Lung (tissue), 12 donors: ENCODE data around the gene ISX. TPM values are rescaled to one million over a fixed set of nuclear protein-coding genes. Genes with fewer than 3 reads are reported as not detected.

Experiments used
- ATAC-seq: fragments of 200-7000 bp; cut with Tn5 transposase; one replicate; pipeline ENCODE4 v1.9.1; 2020; ENCODE audit warnings: moderate number of reproducible peaks; ENCODE audit not compliant: insufficient read depth, low FRiP score
- DNase-seq, 3 donors: peaks; one replicate each; pipeline ENCODE4 v3.0.0-alpha.2; 2013 to 2017
- H3K27ac ChIP-seq, 2 donors: one replicate each; pipeline ENCODE4 v1.5.1; 2013; ENCODE audit warnings: mild to moderate bottlenecking in 2 of 2, moderate library complexity in 2 of 2, control low read depth in 1 of 2, inconsistent platforms in 1 of 2, low read depth in 1 of 2, low read length in 1 of 2
- H3K27me3 ChIP-seq, 3 donors: one replicate each; pipeline ENCODE4 v1.5.1; 2013; ENCODE audit warnings: low read length in 2 of 3; ENCODE audit not compliant: control insufficient read depth in 3 of 3, insufficient read depth in 3 of 3
- H3K36me3 ChIP-seq, 4 donors: one replicate each; pipeline ENCODE4 v1.5.1; 2013; ENCODE audit warnings: low read length in 4 of 4, mild to moderate bottlenecking in 1 of 4, moderate library complexity in 1 of 4; ENCODE audit not compliant: control insufficient read depth in 4 of 4, insufficient read depth in 4 of 4
- H3K4me1 ChIP-seq, 5 donors: one replicate each; pipeline ENCODE4 v1.5.1; 2013; ENCODE audit warnings: low read length in 5 of 5, mild to moderate bottlenecking in 2 of 5, moderate library complexity in 1 of 5; ENCODE audit not compliant: control insufficient read depth in 5 of 5, insufficient read depth in 5 of 5
- H3K4me3 ChIP-seq: one replicate; pipeline ENCODE4 v1.5.1; 2013; ENCODE audit warnings: mild to moderate bottlenecking, control low read depth, moderate library complexity
- H3K9ac ChIP-seq, 2 donors: one replicate each; pipeline ENCODE4 v1.5.1; 2013; ENCODE audit warnings: low read length in 2 of 2, control low read depth in 1 of 2; ENCODE audit not compliant: insufficient read depth in 1 of 2
- H3K9me3 ChIP-seq, 4 donors: one replicate each; pipeline ENCODE4 v1.5.1; 2013; ENCODE audit warnings: low read length in 3 of 4, mild to moderate bottlenecking in 1 of 4, moderate library complexity in 1 of 4; ENCODE audit not compliant: control insufficient read depth in 4 of 4, insufficient read depth in 3 of 4
- WGBS, 2 donors: extraction: QIAGEN DNeasy Blood & Tissue Kit; methylation state at CpG; one replicate each; pipeline ENCODE4 v1.1.7; 2013; 5-methylcytosine and 5-hydroxymethylcytosine counted together
- polyA plus RNA-seq, 2 donors: library from polyadenylated mRNA; stranded (reverse); fragments of 200-250 nt; gene quantifications; one replicate each; pipeline ENCODE4 v1.2.1, GENCODE V29; 2013
- total RNA-seq, 2 donors: library from RNA; depleted of rRNA in 1 of 2; stranded (reverse); fragments of >200 nt in 1 of 2; gene quantifications; one replicate each; pipeline ENCODE4 v1.2.1, GENCODE V29; 2014 to 2021
- TF ChIP-seq, protein P1 (sequence below): IDR thresholded peaks from 2 replicates; pipeline ENCODE4 v1.5.1; 2012; ENCODE audit warnings: mild to moderate bottlenecking; ENCODE audit errors: control extremely low read depth, extremely low read depth
- donor health status: control.
- donor health status: control.
- donor health status: Bipolar disorder and iron deficiency.
- donor health status: healthy.
- donor health status: DM: yes; HTN: yes; CAD: no.

Gene ISX
- total and polyA plus RNA-seq, 4 donors = not detected

DNA sequence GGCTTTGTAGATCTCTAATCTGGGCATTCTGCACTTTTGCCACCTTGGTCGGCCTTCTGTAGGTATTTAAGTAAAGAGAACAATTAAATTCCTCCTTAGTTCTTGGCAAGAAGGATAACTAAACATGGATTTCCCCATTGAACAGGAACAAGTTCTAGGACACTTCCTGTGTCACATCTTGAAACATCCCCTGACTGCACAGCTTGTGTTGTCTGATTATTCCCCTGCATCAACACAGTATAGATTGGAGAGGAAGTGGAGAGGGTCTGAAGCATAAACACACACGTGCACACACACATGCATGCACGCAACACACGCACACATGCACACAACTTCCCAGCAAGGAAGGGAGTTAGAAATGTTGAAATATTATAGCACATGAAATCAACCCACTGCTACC, 8.6 kb downstream of the ISX start:
- H3K9ac ChIP-seq = no peak overlapping the region
- peaks cover 0 to 2% (median 0%) of the 10 kb centered on the region in 4 donors for H3K9me3 ChIP-seq
- ATAC-seq (no peak), DNase-seq (no peak)
- H3K4me3 ChIP-seq = no peak overlapping the region
- peaks cover 0 to 3% (median 0%) of the 10 kb centered on the region in 3 donors for H3K27me3 ChIP-seq
- WGBS, 2 donors = 63 to 76% methylated on average over 4 of the region's 4 CpGs
- H3K27ac ChIP-seq = no peak overlapping the region
- H3K4me1 ChIP-seq = no peaks in the 10 kb centered on the region
- TF ChIP-seq, protein P1, sequence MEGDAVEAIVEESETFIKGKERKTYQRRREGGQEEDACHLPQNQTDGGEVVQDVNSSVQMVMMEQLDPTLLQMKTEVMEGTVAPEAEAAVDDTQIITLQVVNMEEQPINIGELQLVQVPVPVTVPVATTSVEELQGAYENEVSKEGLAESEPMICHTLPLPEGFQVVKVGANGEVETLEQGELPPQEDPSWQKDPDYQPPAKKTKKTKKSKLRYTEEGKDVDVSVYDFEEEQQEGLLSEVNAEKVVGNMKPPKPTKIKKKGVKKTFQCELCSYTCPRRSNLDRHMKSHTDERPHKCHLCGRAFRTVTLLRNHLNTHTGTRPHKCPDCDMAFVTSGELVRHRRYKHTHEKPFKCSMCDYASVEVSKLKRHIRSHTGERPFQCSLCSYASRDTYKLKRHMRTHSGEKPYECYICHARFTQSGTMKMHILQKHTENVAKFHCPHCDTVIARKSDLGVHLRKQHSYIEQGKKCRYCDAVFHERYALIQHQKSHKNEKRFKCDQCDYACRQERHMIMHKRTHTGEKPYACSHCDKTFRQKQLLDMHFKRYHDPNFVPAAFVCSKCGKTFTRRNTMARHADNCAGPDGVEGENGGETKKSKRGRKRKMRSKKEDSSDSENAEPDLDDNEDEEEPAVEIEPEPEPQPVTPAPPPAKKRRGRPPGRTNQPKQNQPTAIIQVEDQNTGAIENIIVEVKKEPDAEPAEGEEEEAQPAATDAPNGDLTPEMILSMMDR = no peak
- no peaks in the 10 kb centered on the region for H3K36me3 ChIP-seq

- Histone ChIP-seq H3K9ac (no peak overlapping the region), H3K27me3 (peaks cover 0 to 3% (median 0%) of the 10 kb centered on the region in 3 donors), H3K9me3 (no peaks in the 10 kb centered on the region), H3K27ac (no peak overlapping the region), H3K4me3 (no peak overlapping the region), H3K4me1 (no peaks in the 10 kb centered on the region), H3K36me3 (no peaks in the 10 kb centered on the region)
- TF ChIP-seq, protein P1 = no peak
- WGBS, 2 donors = 78 to 84% methylated on average over 6 of the region's 6 CpGs
- no peak for ATAC-seq
- no peak for DNase-seq
Observed at GRCh38 chr22:35076630-35077029, 10.7 kb downstream of the ISX start.

DNA sequence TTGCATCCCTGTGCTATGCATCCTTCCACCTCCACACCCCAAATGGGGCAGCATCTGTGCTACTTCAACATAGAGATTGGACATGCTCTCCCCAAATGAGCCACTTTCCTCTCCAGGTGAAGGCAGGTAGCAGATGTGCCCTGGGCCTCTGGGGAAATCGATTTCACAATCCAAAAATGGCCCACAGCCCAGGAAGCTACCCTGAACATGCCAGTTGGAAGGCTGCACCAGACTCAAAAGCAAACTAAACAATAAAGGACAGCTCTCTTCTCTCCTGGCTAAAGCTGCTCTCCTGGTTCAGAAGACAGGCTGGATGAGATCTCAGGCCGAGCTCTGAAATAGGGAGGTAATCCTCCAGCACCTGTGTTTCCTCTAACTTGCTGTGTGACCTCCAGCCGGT, 19.7 kb downstream of the ISX start:
- no peak overlapping the region for H3K4me3 ChIP-seq
- H3K27me3 ChIP-seq = peaks cover 0 to 3% (median 0%) of the 10 kb centered on the region in 3 donors
- TF ChIP-seq, protein P1 = no peak
- no peak overlapping the region for H3K27ac ChIP-seq
- H3K4me1 ChIP-seq = no peaks in the 10 kb centered on the region
- DNase-seq = no peak
- 76 to 80% methylated on average over 3 of the region's 3 CpGs for WGBS, 2 donors
- no peaks in the 10 kb centered on the region for H3K36me3 ChIP-seq
- H3K9ac ChIP-seq = no peak overlapping the region
- peaks cover 0 to 2% (median 0%) of the 10 kb centered on the region in 4 donors for H3K9me3 ChIP-seq
- no peak for ATAC-seq

DNA sequence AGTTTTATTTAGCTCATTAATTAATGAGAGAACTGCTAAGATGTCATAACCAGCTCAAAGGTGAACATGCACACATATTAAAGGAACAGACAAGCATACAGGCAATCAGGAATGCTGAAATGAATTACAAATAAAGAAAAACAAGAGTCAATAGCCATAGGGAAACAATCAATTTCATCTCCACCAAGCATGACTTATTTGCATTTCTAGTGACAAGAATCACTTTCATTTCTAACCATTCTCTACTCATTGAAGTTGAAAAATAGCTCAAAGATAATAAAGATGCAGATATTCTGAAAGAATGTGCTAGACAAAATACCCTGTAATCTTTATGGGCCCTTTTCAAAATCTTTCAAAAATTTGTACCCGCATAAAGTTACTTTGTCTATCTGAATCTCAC, 23.2 kb downstream of the ISX start:
- TF ChIP-seq, protein P1 = no peak
- peaks cover 0 to 2% (median 0%) of the 10 kb centered on the region in 4 donors for H3K9me3 ChIP-seq
- H3K36me3 ChIP-seq = no peaks in the 10 kb centered on the region
- WGBS, 2 donors = 96 to 98% methylated on average over 1 of the region's 1 CpG
- no peak overlapping the region for H3K27ac ChIP-seq
- H3K27me3 ChIP-seq = peaks cover 0 to 3% (median 0%) of the 10 kb centered on the region in 3 donors
- DNase-seq (no peak), ATAC-seq (no peak)
- H3K9ac ChIP-seq = no peak overlapping the region
- no peaks in the 10 kb centered on the region for H3K4me1 ChIP-seq
- no peak overlapping the region for H3K4me3 ChIP-seq
